Measurements from ENCODE around the gene BRF1. TPM values are rescaled to one million over a fixed set of nuclear protein-coding genes. Genes with fewer than 3 reads are reported as not detected.

BRF1 gene
- total and polyA plus RNA-seq, 2 of the 8 experiments (the other 6 are each of a cell fraction or from before 2014, with no cell fraction given), result 7.7 to 18.3 TPM

DNA sequence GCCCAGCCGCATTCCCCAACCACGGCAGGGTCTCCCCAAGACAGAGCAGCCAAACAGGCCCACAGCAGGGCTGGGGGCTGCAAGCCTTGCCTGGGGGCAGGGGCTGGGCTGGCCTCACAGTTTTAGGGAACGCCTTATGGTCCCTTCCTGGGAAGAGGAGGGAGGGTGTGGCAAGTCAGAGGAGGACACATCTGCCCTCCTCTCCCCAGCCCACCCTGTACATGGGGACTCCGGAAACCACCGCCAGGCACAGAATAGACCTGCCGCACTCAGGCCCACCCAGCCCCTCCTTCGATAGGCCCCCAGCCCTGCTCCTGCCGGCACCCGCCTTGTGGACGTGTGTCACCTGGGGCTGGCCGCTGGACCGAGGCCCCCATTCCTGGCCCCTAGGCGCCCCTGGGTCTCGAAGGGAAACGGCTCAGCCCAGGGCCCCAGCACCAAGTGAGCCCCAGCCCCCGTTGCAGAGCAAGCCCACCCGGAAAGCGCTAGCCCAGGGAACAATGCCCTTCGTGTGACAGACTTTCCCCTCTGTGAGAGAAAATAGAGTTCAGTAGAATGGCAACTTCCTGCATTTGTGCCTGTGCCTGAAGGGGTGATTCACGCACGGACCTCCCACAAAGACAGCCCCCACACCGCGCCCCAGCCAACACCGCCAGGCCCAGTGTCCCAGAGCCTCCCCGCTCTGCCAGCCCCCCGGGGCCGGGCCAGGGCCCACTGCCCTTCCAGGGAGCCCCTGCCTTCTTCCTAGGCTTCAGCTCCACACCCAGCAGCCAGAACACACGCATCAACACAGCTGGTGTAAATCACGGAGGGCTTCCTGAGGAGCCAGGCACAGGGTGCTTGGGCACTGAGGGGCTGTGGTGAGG is 107.7 kb downstream of the BRF1 start (continued):
- TF ChIP-seq HDAC2 (IDR thresholded peaks at IDR 0.05; ENCODE audit: borderline replicate concordance in 1 of 2, low read depth in 2 of 2, low read length in 2 of 2), result no peak
